T-helper 22 cell (primary cell): ENCODE data around the gene SALL2.

ENCODE experiments used
- DNase-seq: peaks from one replicate; pipeline ENCODE4 v3.0.0-alpha.2; 2020; ENCODE audit warnings: low read depth

SALL2 gene

GRCh38 chr14:21494902-21495762 is 31.0 kb downstream of the SALL2 start:
- DNase-seq: no peak

- DNase-seq: no peak
These were observed 39.5 kb downstream of the SALL2 start for GRCh38 chr14:21486640-21487087.

GRCh38 chr14:21476925-21477681 is 49.0 kb downstream of the SALL2 start, which contains the start of the genes RAB2B and TOX4:
RAB2B (minus strand) TSS chr14:21476959; CDS start chr14:21476872, 87 bp downstream.
TOX4 (plus strand) TSS chr14:21477195; CDS start chr14:21477279, 84 bp downstream.
- peak; percentile 93 for DNase-seq

- peak; percentile 82 for DNase-seq
These were observed 49.6 kb downstream of the SALL2 start for GRCh38 chr14:21476523-21476924.

- DNase-seq: no peak
These were observed 50.2 kb downstream of the SALL2 start for GRCh38 chr14:21475767-21476522.
